ENCODE measurements around the gene SPG7.

SPG7 gene

DNA sequence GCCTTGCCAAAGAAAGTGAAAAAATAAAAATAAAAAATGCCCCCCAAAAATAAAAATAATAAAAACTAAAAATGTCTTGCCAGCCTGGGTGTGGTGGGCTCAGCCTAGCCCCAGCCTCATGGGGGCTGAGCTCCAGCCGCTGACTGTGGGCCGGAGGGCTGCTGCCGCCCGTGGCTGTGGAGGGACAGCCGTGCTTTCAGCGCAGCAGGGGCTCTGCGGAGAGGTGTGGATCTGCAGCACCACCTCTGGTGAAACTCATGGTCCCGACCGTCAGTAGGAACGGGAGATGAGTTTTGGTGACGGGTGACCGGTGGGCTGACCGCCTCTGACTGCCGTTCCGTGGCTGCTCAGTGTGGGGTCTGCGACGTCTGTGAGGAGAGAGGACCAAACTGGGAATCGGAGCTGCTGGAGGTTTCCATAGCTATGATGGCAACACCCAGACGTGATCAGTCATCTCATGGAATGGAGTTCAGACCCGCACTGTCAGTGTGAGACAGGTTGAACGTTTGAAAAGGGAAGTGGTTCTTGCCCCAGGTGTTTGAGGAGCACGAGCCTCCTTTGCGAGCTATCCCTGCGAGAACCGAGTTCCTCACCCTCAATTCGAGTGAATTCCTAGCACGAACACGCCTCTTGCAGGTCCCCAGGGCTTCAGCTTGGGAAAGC, 40.3 kb downstream of the SPG7 start:
- no peak for DNase-seq

DNA sequence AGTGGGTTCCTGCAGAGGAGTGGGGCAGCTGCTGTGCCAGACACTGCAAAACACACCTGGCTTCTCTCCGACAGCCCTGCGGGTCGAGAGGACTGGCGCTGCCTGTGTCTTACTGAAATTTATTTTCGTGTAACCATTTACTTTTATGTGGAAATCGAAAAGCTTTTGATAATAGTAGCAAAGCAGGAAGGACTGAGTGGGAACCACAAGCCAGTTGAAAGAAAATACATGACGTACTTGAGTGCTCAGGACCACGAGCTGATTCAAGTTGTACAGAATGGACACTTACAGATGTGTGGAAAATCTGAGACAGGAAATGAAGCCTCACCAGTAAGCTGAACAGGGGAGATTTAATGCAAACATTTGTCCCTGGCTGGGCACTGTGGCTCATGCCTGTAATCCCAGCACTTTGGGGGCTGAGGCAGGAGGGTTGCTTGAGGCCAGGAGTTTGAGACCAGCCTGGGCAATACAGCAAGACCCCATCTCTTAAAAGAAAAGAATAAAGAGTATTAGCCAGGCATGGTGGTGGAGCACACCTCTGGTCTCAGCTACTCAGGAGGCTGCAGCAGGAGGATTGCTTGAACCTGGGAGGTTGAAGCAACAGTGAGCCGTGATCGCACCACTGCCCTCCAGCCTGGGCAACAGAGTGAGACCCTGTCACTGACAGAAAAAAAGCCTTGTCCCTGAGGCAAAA, 41.0 kb downstream of the SPG7 start:
- no peak for DNase-seq

DNA sequence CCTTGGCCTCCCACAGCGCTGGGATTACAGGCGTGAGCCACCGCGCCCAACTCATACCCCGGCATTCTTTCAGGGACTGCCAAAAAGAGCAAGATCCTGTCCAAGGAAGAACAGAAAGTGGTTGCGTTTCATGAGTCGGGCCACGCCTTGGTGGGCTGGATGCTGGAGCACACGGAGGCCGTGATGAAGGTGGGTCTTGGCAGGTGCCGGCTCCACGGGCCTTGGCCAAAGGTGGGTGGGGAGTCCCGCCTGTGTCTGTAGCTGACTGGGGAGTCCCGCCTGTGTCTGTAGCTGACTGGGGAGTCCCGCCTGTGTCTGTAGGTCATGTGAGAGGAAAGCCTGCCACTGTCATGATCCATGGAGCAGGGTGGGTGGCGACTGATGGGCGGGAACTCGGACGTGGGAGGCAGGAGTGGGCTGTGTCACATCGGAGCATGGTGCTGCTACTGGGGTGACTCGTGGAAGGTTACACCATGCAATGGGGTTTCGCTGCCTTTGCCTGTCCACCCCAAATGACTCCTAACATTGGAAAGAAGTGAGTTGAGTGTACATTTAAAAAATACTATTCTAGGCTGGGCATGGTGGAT, 42.3 kb downstream of the SPG7 start:
- DNase-seq = no peak

DNA sequence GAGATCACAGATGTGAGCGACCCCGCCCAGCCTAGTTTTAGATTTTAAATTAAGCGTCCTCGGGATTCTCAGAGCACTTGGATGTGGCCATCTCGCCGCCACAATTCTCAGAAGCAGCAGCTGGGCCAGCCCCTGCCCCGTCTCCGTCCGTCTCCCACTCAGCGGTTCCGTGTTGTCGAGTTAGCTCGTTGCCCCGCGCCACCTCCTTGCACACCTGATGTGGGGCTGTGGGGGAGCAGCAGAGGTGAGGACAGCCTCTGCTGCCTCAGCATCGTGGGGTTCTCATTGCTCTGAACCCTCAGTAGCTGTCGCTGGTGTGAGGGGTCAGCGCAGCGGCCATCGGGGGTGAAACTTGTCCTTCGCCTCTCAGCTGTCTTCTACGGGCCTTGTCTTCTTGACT, 44.1 kb downstream of the SPG7 start:
- no peak for DNase-seq

DNA sequence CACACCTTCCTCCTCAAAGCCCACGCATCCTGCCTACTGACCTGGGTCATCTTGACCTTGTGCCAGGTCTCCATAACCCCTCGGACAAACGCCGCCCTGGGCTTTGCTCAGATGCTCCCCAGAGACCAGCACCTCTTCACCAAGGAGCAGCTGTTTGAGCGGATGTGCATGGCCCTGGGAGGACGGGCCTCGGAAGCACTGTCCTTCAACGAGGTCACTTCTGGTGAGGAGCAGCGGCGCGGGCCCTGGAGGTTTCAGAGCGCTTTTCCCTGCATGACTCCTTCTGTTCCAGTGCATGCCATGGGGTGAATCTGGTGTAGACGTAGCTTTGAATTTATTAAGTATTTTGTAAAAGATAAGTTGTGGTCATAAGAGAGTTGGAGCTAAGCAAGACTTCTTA, 44.7 kb downstream of the SPG7 start:
- no peak for DNase-seq

DNA sequence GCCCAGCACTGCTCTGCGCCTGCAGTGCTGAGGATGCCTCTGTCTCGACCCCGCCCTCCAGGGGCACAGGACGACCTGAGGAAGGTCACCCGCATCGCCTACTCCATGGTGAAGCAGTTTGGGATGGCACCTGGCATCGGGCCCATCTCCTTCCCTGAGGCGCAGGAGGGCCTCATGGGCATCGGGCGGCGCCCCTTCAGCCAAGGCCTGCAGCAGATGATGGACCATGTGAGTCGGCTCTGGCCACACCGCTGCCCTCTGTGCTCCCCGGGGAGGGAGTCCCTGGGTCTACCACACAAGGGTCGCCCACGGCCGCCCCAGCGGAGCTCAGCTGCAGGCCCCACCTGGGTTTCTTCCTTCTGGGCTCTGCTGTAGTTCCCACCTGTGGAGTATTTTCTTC, 45.5 kb downstream of the SPG7 start:
- no peak for DNase-seq

DNA sequence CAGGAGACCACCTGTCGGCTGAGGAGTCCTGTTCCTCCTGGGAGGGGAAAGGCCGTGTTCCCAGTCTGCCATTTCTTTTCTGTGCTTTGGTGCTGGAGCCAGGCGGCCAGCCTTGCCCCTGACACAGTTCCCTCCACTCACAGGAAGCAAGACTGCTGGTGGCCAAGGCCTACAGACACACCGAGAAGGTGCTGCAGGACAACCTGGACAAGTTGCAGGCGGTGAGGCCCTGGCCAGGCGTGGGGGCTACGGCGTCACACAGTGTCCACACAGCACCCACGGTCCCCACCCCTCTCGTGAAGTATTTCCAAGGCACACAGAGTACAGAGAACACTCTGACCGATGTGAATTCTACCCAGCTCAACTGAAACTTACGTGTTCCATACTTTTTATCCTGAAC, 46.1 kb downstream of the SPG7 start:
- DNase-seq = no peak

DNA sequence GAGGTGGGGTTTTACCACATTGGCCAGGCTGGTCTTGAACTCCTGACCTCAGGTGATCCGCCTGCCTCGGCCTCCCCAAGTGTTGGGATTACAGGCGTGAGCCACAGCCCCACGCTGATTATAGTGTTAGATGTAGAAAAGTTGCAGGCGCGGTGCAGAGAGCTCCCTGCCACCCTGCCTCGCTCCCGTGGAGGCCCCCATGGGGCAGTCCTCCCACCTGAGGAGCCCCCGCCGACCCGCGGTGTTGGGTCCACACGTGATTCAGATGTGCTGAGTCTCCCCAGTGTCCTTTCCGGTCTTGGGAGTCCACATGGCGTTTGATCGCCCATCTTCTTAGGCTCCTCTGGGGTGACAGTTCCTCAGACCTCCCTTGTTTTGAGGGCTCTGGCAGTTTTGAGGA, 47.1 kb downstream of the SPG7 start:
- no peak for DNase-seq

DNA sequence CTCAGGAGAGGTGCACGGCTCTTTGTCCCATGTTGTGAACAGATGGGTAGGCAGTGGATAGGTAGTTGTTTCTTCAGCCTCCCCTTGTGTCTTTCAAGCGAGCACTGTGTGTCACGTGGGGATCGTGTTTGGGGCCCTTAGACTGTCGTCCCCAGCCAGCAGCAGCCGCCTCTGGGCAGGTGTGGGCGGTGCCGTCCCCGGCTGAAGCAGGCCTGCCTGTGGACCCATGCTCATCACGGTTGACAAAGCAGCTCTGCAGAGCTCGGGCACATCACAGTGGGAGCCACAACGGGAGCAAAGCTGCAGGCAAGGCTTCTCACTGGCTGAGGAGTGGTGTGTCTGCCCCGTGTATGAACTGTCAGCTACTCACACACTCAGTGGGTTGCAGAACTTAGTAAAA, 47.6 kb downstream of the SPG7 start:
- no peak for DNase-seq

DNA sequence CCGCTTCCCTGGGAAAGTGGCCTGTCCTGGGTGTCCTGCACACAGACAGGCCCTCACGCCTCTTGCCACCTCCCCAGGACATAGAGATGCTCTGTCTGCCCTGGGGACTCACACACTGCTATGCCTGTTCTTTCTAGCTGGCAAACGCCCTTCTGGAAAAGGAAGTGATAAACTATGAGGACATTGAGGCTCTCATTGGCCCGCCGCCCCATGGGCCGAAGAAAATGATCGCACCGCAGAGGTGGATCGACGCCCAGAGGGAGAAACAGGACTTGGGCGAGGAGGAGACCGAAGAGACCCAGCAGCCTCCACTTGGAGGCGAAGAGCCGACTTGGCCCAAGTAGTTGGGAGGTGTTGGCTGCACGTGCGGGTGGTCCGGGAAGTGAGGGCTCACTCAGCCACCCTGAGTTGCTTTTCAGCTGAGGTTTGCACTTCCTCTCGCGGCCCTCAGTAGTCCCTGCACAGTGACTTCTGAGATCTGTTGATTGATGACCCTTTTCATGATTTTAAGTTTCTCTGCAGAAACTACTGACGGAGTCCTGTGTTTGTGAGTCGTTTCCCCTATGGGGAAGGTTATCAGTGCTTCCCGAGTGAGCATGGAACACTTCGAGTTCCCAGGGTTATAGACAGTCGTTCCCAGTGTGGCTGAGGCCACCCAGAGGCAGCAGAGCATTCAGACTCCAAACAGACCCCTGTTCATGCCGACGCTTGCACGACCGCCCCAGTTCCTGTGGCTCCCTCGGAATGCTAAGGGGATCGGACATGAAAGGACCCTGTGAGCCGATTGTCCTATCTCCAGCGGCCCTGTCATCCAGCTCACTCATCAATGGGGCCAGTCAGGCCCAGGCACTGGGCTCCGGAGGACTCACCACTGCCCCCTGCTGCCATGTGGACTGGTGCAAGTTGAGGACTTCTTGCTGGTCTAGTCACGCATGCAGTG, 48.8 kb downstream of the SPG7 start:
- DNase-seq = peak; percentile 85

DNA sequence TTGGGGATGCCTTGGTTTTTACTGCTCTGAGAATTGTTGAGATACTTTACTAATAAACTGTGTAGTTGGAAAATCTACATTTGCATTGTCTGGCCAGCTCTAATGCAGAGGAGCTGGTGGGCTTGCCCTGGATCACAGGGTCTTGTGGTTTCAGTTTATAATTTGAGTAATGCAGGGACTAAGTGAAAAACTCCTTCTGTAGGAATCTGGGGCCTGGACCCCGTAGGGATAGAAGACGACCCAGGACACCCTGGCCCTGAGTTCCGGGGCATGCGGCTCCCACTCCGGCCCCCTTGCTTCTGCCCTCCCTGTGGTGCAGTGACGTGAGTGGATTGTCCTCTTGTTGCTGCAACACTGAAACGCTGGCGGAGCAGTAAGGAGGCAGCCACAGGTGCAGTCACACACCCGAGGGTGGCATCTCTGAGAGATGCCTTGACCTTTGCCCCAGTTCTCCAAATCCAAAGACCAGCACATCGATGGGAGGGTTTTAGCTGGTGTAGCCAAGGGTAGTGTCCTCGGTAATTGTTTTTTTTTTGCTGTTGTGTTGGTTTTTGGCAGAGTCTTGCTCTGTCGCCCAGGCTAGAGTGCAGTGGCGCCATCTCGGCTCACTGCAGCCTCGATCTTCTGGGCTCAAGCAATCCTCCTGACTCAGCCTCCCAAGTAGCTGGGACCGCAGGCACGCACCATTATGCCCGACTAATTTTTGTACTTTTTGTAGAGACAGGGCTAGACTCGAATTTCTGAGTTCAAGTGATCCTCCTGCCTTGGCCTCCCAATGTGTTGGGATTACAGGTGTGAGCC, 49.7 kb downstream of the SPG7 start:
- DNase-seq = no peak

DNA sequence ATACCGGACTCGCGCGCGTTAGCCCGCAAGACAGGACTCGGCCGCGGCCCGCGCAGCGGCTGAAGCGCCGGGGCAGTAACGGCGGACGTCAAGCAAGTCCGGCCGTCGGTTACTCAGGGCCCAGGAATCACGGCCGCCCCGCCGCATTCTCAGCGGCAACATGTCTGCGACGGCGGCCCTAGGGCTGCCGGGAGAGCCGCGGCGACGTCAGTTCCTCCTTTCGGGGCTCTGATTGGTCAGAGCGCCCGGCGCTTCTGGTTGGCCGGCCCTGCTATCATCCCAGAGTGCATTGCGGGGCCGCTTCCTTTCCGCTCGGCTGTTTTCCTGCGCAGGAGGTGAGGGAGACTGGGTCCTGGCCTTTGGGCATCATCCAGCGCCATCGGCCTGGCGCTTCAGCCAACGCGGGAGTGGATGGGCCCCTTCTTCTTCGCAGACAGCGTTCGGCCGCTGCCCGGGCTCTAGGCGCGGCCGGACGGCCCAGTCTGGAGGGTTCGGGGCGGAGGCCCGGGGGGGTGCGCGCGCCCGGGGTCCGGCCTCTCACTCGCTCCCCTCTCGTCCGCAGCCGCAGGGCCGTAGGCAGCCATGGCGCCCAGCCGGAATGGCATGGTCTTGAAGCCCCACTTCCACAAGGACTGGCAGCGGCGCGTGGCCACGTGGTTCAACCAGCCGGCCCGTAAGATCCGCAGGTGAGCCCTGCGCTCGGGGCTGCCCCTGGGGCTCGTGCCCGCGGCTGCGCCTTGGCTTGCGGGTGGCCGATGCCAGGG, 52.4 kb downstream of the SPG7 start, which contains the start of gene RPL13:
Gene RPL13, plus strand, starts transcription at position 305 of the 764 bp plus-strand sequence. Its CDS starts 278 bp downstream, at position 583.
- peak; percentile 90 for DNase-seq

DNA sequence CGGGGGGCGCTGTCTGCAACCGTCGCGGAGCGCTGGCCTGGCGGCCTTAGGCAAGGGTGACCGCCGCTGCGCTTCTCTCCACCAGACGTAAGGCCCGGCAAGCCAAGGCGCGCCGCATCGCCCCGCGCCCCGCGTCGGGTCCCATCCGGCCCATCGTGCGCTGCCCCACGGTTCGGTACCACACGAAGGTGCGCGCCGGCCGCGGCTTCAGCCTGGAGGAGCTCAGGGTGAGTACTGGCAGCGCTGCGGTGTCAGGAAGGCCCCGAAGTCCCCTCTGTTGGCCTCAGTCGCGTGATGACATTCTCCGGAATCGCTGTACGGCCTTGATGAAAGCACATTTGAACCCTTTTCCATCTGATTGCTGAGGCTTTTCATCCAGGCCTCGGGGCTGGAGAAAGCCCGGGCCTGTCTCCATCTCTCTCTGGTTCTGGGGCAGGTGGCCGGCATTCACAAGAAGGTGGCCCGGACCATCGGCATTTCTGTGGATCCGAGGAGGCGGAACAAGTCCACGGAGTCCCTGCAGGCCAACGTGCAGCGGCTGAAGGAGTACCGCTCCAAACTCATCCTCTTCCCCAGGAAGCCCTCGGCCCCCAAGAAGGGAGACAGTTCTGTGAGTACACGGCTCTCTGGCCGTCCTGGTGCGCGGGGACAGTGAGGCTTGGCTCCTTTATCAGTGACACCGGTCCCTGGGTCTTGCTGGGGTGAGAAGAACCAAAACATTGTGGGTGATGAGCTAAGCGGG, 53.1 kb downstream of the SPG7 start:
- DNase-seq = no peak

DNA sequence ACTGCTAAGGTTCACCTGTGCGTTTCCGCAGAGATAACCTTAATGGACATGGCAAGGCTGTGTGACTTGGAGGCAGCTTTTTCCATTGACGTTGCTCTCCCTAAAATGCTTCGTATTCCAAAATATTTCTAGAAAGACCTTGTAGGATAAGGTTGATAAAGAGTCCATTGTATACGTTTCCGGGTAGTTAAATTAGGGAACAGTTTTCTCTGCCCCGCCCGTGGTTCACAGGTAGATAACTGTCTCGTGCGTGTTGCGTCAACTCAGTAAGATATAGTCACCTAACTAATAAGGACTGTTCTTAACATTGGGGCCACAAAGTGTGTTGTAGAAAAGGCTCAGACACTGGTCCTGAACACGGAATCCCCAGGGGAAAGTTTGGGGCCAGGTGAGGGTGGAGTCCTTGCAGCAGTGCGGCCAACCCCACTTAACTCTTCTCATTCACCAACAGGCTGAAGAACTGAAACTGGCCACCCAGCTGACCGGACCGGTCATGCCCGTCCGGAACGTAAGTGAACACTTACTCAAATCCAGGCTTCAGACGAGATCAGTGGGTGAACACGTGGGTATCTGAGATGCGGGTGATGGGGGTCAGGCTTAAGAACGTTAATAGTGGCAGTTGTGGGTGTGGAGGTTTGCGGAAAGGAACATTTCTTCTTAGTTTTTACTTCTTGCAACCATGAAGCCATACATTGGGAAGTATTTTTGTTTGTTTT, 53.8 kb downstream of the SPG7 start:
- DNase-seq = no peak

DNA sequence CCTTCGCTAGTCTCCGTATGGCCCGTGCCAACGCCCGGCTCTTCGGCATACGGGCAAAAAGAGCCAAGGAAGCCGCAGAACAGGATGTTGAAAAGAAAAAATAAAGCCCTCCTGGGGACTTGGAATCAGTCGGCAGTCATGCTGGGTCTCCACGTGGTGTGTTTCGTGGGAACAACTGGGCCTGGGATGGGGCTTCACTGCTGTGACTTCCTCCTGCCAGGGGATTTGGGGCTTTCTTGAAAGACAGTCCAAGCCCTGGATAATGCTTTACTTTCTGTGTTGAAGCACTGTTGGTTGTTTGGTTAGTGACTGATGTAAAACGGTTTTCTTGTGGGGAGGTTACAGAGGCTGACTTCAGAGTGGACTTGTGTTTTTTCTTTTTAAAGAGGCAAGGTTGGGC, 54.7 kb downstream of the SPG7 start:
- no peak for DNase-seq

DNA sequence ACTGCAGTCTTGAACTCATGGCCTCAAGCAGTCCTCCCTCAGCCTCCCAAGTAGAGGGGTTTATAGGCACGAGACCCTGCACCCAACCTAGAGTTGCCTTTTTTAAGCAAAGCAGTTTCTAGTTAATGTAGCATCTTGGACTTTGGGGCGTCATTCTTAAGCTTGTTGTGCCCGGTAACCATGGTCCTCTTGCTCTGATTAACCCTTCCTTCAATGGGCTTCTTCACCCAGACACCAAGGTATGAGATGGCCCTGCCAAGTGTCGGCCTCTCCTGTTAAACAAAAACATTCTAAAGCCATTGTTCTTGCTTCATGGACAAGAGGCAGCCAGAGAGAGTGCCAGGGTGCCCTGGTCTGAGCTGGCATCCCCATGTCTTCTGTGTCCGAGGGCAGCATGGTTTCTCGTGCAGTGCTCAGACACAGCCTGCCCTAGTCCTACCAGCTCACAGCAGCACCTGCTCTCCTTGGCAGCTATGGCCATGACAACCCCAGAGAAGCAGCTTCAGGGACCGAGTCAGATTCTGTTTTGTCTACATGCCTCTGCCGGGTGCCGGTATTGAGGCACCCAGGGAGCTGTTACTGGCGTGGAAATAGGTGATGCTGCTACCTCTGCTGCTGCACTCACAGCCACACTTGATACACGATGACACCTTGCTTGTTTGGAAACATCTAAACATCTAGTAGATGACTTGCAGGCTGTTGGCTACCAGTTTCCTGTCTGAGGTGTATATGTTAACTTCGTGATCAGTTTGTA, 55.6 kb downstream of the SPG7 start:
- no peak for DNase-seq

DNA sequence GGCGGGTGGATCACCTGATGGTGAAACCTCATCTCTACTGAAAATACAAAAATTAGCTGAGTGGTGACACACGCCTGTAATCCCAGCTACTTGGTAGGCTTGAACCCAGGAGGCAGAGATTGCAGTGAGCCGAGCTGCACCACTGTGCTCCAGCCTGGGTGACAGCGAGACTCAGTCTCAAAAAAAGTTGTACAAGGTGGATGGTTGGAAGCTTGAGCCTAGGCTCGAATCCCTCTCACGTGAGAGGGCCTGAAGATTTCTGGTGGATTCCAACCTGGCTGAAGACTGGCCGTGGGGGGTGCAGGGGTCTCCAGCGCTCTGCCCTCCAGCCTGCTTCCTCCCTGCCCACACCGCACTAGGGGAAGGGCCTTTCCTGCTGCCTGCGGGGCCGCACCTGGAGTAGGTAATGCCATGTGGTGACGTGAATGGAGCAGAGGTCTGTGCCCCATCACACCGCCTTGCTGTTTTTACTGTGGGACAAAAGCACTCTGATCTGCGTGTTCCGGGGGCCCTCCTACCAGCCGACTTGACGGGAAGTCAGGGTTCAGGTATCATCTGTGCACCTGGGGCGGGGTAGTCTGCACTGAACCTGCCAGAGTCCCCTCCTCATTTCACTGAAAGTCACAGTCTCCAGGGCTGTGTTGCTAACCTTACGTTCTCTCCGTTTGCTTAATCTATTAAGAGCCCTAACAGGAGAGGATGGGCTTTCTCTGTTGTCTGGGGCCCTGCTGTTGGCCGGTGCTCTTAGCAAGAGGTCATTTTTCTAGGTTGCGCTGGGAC, 56.5 kb downstream of the SPG7 start:
- no peak for DNase-seq

DNA sequence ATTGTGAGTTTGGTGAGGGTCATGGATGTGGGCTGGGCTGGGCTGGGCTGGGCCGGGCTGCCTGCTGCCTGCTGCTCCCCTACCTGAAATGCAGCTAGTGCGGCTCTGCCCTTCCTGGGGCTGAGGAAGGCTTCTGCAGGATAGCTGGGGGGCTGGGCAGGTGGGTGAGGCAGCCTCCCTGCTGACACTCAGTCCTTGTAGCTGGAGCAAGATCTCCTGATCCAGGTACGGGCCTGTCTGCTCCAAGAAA, 57.0 kb downstream of the SPG7 start:
- no peak for DNase-seq
